BJ (cell line): ENCODE measurements around the gene ANXA9. TPM values are rescaled to one million over a fixed set of nuclear protein-coding genes. Genes with fewer than 3 reads are reported as not detected.

Experiments
- CTCF ChIA-PET: fragments of 350-600 bp; formaldehyde crosslinking; extraction: SDS; loops from one replicate; lab custom pipeline; 2021; ENCODE audit warnings: antibody characterized with exemption, inconsistent platforms; lab: Yijun Ruan, JAX
- POLR2A ChIA-PET: fragments of 300-600 bp; sonication (Branson Sonifier 250); formaldehyde crosslinking; extraction: SDS; loops from one replicate; lab custom pipeline; 2021; ENCODE audit warnings: antibody characterized with exemption; lab: Charles Lee
- DNase-seq: peaks from one replicate; pipeline ENCODE4 v3.0.0-alpha.2; 2011; ENCODE audit warnings: low read depth
- H3K27me3 ChIP-seq: 2 replicates; pipeline ENCODE4 v1.6.0; 2011; ENCODE audit warnings: low read length; ENCODE audit not compliant: control insufficient read depth, insufficient read depth
- H3K36me3 ChIP-seq: 2 replicates; pipeline ENCODE4 v1.5.1; 2011; ENCODE audit warnings: low read length; ENCODE audit not compliant: control insufficient read depth, insufficient read depth
- H3K4me3 ChIP-seq: 2 replicates; pipeline ENCODE4 v1.5.1; 2011; ENCODE audit warnings: low read depth, mild to moderate bottlenecking, control low read depth, low read length
- polyA plus RNA-seq: library from polyadenylated mRNA; depleted of rRNA; stranded (reverse); fragments of >200 nt; gene quantifications from 2 replicates; pipeline ENCODE4 v1.2.3, GENCODE V29; 2011
- TF ChIP-seq, protein P1 (sequence below): IDR thresholded peaks from 2 replicates; pipeline ENCODE4 v1.5.1; 2011; ENCODE audit warnings: low read depth, mild to moderate bottlenecking, control low read depth, inconsistent platforms, low read length, moderate library complexity; ENCODE audit not compliant: insufficient read depth

ANXA9 gene
- polyA plus RNA-seq, 1 experiment = 0.21 TPM

- Histone ChIP-seq H3K4me3 (no peak overlapping the region), H3K27me3 (no peaks in the 10 kb centered on the region), H3K36me3 (no peaks in the 10 kb centered on the region; the same call in 1 of the 2 replicates)
- TF ChIP-seq, protein P1, sequence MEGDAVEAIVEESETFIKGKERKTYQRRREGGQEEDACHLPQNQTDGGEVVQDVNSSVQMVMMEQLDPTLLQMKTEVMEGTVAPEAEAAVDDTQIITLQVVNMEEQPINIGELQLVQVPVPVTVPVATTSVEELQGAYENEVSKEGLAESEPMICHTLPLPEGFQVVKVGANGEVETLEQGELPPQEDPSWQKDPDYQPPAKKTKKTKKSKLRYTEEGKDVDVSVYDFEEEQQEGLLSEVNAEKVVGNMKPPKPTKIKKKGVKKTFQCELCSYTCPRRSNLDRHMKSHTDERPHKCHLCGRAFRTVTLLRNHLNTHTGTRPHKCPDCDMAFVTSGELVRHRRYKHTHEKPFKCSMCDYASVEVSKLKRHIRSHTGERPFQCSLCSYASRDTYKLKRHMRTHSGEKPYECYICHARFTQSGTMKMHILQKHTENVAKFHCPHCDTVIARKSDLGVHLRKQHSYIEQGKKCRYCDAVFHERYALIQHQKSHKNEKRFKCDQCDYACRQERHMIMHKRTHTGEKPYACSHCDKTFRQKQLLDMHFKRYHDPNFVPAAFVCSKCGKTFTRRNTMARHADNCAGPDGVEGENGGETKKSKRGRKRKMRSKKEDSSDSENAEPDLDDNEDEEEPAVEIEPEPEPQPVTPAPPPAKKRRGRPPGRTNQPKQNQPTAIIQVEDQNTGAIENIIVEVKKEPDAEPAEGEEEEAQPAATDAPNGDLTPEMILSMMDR = no peak
- POLR2A ChIA-PET = no interaction called here
- no peak for DNase-seq
- CTCF ChIA-PET = interaction anchor here (0.5 kb wide), 1 partner anchor 11 kb away, joined by 4 read pairs; no protein-coding TSS in a partner anchor
Measured at GRCh38 chr1:151013518-151013917, 31.4 kb downstream of the ANXA9 start.

DNA sequence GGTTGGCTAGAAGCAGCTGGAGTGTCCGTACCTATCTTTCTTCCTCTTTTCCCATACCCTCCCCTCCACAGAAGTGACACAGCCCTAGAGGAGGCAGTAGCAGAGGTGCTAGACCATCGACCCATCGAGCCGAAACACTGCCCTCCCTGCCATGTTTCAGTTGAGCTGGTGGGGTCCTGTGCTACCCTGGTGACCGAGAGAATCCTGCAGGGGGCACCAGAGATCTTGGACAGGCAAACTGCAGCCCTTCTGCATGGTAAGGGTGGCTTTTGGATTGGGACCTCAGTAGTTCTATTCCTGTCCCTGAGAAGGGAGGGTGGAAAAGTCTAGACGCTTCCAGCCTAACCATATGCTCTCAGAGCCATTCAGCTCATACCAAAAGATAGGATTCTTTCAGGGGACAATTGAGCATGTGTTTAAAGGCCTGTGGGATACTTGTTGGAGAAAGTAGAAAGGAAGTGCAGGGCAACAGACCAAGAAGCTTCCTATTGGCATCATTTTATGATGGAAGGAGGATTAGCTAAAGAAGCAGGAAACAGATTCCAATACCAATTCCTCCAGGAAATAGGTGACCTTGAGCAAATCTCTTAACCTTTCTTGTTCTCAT is 42.6 kb downstream of the ANXA9 start:
- no peak for DNase-seq
- CTCF ChIA-PET = interaction anchor here (0.6 to 3.1 kb wide), 26 partner anchors 10 to 713 kb away, joined by 3 to 26 read pairs (median 4); partner anchors contain the start of genes BNIPL, C1orf56, CDC42SE1 and LYSMD1
- POLR2A ChIA-PET = no interaction called here

GRCh38 chr1:151026460-151026859 is 44.4 kb downstream of the ANXA9 start:
- H3K27me3 ChIP-seq = no peaks in the 10 kb centered on the region
- CTCF ChIA-PET = interaction anchor here (2.6 to 3.1 kb wide), 2 partner anchors 12 to 23 kb away, joined by 10 to 26 read pairs; partner anchors contain the start of gene BNIPL
- POLR2A ChIA-PET = no interaction called here

More for the DNA sequence above, 42.6 kb downstream of the ANXA9 start:
- Histone ChIP-seq H3K36me3 (peaks cover 4% of the 10 kb centered on the region), H3K4me3 (no peak overlapping the region), H3K27me3 (no peaks in the 10 kb centered on the region)
- TF ChIP-seq, protein P1 = peak; percentile 81

GRCh38 chr1:151032164-151032563 is 50.1 kb downstream of the ANXA9 start:
- DNase-seq = no peak
- ChIA-PET POLR2A (no interaction called here), CTCF (interaction anchor here (1.6 kb wide), 1 partner anchor 10 kb away, joined by 5 read pairs; no protein-coding TSS in a partner anchor)
- no peak overlapping the region for H3K4me3 ChIP-seq
- no peaks in the 10 kb centered on the region for H3K27me3 ChIP-seq
- TF ChIP-seq, protein P1 = no peak
- peaks cover 8% of the 10 kb centered on the region for H3K36me3 ChIP-seq

More at GRCh38 chr1:151026460-151026859, 44.4 kb downstream of the ANXA9 start:
- TF ChIP-seq, protein P1 = no peak
- no peak for DNase-seq
- peaks cover 6% of the 10 kb centered on the region for H3K36me3 ChIP-seq
- H3K4me3 ChIP-seq = no peak overlapping the region

- DNase-seq = no peak
- ChIA-PET POLR2A (no interaction called here), CTCF (interaction anchor here (1.9 kb wide), 1 partner anchor 11 kb away, joined by 9 read pairs; no protein-coding TSS in a partner anchor)
- peaks cover 6% of the 10 kb centered on the region for H3K36me3 ChIP-seq
- no peak overlapping the region for H3K4me3 ChIP-seq
- no peaks in the 10 kb centered on the region for H3K27me3 ChIP-seq
- TF ChIP-seq, protein P1 = no peak
Measured at GRCh38 chr1:151035167-151035566, 53.1 kb downstream of the ANXA9 start.
